ENCODE results near the gene LRP1B.

LRP1B gene

GRCh38 chr2:141392517-141393213 is 738.2 kb downstream of the LRP1B start:
- FAIRE-seq: no peak

GRCh38 chr2:141386168-141386567 is 744.6 kb downstream of the LRP1B start:
- FAIRE-seq: no peak

GRCh38 chr2:141384676-141385075 is 746.1 kb downstream of the LRP1B start:
- no peak for FAIRE-seq

GRCh38 chr2:141381946-141382345 is 748.9 kb downstream of the LRP1B start:
- FAIRE-seq: no peak

- no peak for FAIRE-seq
These were observed 750.5 kb downstream of the LRP1B start for GRCh38 chr2:141380008-141380979.

GRCh38 chr2:141364821-141365220 is 766.0 kb downstream of the LRP1B start:
- no peak for FAIRE-seq

- no peak for FAIRE-seq
These were observed 768.5 kb downstream of the LRP1B start for GRCh38 chr2:141362311-141362710.

- no peak for FAIRE-seq
These were observed 782.3 kb downstream of the LRP1B start for GRCh38 chr2:141348481-141348880.

- no peak for FAIRE-seq
These were observed 789.4 kb downstream of the LRP1B start for GRCh38 chr2:141341444-141341843.

GRCh38 chr2:141331127-141331526 is 799.7 kb downstream of the LRP1B start:
- FAIRE-seq: no peak

GRCh38 chr2:141329964-141330363 is 800.9 kb downstream of the LRP1B start:
- FAIRE-seq: no peak

- FAIRE-seq: no peak
These were observed 807.2 kb downstream of the LRP1B start for GRCh38 chr2:141323571-141323970.

- FAIRE-seq: no peak
These were observed 812.8 kb downstream of the LRP1B start for GRCh38 chr2:141317986-141318385.

- no peak for FAIRE-seq
These were observed 814.2 kb downstream of the LRP1B start for GRCh38 chr2:141316606-141317005.

GRCh38 chr2:141316103-141316502 is 814.7 kb downstream of the LRP1B start:
- FAIRE-seq: no peak

GRCh38 chr2:141313972-141314371 is 816.8 kb downstream of the LRP1B start:
- no peak for FAIRE-seq

- FAIRE-seq: no peak
These were observed 819.4 kb downstream of the LRP1B start for GRCh38 chr2:141311430-141311829.

- no peak for FAIRE-seq
These were observed 824.4 kb downstream of the LRP1B start for GRCh38 chr2:141306368-141306767.

GRCh38 chr2:141301551-141301950 is 829.3 kb downstream of the LRP1B start:
- FAIRE-seq: no peak

- no peak for FAIRE-seq
These were observed 850.8 kb downstream of the LRP1B start for GRCh38 chr2:141280037-141280436.

- FAIRE-seq: no peak
These were observed 859.5 kb downstream of the LRP1B start for GRCh38 chr2:141271346-141271745.

- no peak for FAIRE-seq
These were observed 866.0 kb downstream of the LRP1B start for GRCh38 chr2:141264848-141265247.

GRCh38 chr2:141260911-141261310 is 869.9 kb downstream of the LRP1B start:
- no peak for FAIRE-seq

- FAIRE-seq: no peak
These were observed 871.1 kb downstream of the LRP1B start for GRCh38 chr2:141259683-141260082.
